GM23248 (cell line): ENCODE data around the gene PDLIM5.

Experiments used
- EZH2 ChIP-seq: fragments of 200-600 bp; sonication (generic); IDR thresholded peaks from 2 replicates; pipeline ENCODE4 v1.6.1; 2018; ENCODE audit warnings: antibody characterized with exemption, mild to moderate bottlenecking; ENCODE audit not compliant: insufficient read depth, poor library complexity, severe bottlenecking
- EZH2phosphoT487 ChIP-seq: fragments of 200-600 bp; sonication (generic); IDR thresholded peaks from 2 replicates; pipeline ENCODE4 v1.6.1; 2018; ENCODE audit warnings: antibody characterized with exemption, moderate library complexity, mild to moderate bottlenecking, low read depth; ENCODE audit not compliant: insufficient read depth

DNA sequence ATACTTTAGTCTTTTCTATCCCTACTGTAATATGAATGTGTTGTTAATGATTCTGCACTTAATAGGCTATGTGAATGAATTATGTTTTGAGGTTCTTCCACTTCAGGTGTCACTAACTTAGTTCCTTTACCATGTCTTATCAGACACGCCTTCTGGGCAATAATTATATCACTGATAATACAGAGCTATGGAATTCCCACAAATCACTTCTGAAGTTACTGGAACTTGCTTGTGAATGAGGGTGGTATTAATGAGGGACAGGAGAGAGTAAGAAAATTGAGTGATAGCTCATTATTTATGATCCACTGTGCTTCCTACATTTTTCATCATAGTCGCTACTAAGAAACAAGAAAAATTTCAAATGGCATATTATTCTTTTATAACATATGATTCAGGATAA lies 130.0 kb downstream of the PDLIM5 start:
- no peak for TF ChIP-seq EZH2phosphoT487
- TF ChIP-seq EZH2: no peak
